Nephron progenitor cell (in vitro differentiated cells): Measurements from ENCODE around the gene EMID1.

Experiments used
- DNase-seq: peaks from one replicate; pipeline ENCODE4 v3.0.0; 2021
- H3K27ac Mint-ChIP-seq: 2 replicates; pipeline ENCODE4 v1.8.0; 2021; ENCODE audit warnings: mild to moderate bottlenecking, moderate library complexity, mixed read lengths
- H3K27me3 Mint-ChIP-seq: 2 replicates; pipeline ENCODE4 v1.8.0; 2021; ENCODE audit warnings: mild to moderate bottlenecking, low read depth, mixed read lengths; ENCODE audit not compliant: poor library complexity
- H3K36me3 Mint-ChIP-seq: 2 replicates; pipeline ENCODE4 v1.8.0; 2021; ENCODE audit warnings: low read depth, mixed read lengths
- H3K4me1 Mint-ChIP-seq: 2 replicates; pipeline ENCODE4 v1.8.0; 2021; ENCODE audit warnings: mixed read lengths
- H3K4me3 Mint-ChIP-seq: 2 replicates; pipeline ENCODE4 v1.8.0; 2021; ENCODE audit warnings: mild to moderate bottlenecking, moderate library complexity, mixed read lengths
- H3K9me3 Mint-ChIP-seq: 2 replicates; pipeline ENCODE4 v1.8.0; 2021; ENCODE audit warnings: mild to moderate bottlenecking, moderate library complexity, mixed read lengths
- CTCF ChIP-seq: fragments of 200-600 bp; sonication (generic); IDR thresholded peaks from 2 replicates; pipeline ENCODE4 v1.5.0; 2021; ENCODE audit warnings: antibody characterized with exemption

EMID1 gene

GRCh38 chr22:29214232-29214631 is 8.5 kb downstream of the EMID1 start:
- no peak overlapping the region for H3K4me3 Mint-ChIP-seq
- peak overlapping the region; percentile 91 for H3K27ac Mint-ChIP-seq
- H3K9me3 Mint-ChIP-seq = no peaks in the 10 kb centered on the region
- H3K36me3 Mint-ChIP-seq = peaks cover 5% of the 10 kb centered on the region
- DNase-seq = no peak
- peaks cover 59% of the 10 kb centered on the region for H3K4me1 Mint-ChIP-seq
- peaks cover 8% of the 10 kb centered on the region for H3K27me3 Mint-ChIP-seq
- no peak for TF ChIP-seq CTCF

- H3K4me3 Mint-ChIP-seq = no peak overlapping the region
- DNase-seq = no peak
Measured at GRCh38 chr22:29215012-29215860, 9.5 kb downstream of the EMID1 start.

GRCh38 chr22:29216011-29216872 is 10.5 kb downstream of the EMID1 start:
- DNase-seq = no peak
- Mint-ChIP-seq H3K27me3 (peaks cover 8% of the 10 kb centered on the region), H3K4me1 (peaks cover 55% of the 10 kb centered on the region), H3K27ac (no peak overlapping the region), H3K4me3 (no peak overlapping the region), H3K36me3 (peaks cover 18% of the 10 kb centered on the region), H3K9me3 (no peaks in the 10 kb centered on the region)
- TF ChIP-seq CTCF = no peak

More at GRCh38 chr22:29215012-29215860, 9.5 kb downstream of the EMID1 start:
- TF ChIP-seq CTCF = no peak
- H3K27me3 Mint-ChIP-seq = peaks cover 8% of the 10 kb centered on the region
- peaks cover 58% of the 10 kb centered on the region for H3K4me1 Mint-ChIP-seq
- H3K9me3 Mint-ChIP-seq = no peaks in the 10 kb centered on the region
- H3K36me3 Mint-ChIP-seq = peaks cover 10% of the 10 kb centered on the region
- H3K27ac Mint-ChIP-seq = peak overlapping the region; percentile 68

GRCh38 chr22:29216873-29217666 is 11.4 kb downstream of the EMID1 start:
- no peak overlapping the region for H3K27ac Mint-ChIP-seq
- H3K4me1 Mint-ChIP-seq = peaks cover 49% of the 10 kb centered on the region
- DNase-seq = no peak
- peaks cover 18% of the 10 kb centered on the region for H3K36me3 Mint-ChIP-seq
- TF ChIP-seq CTCF = no peak
- no peak overlapping the region for H3K4me3 Mint-ChIP-seq
- H3K9me3 Mint-ChIP-seq = no peaks in the 10 kb centered on the region
- H3K27me3 Mint-ChIP-seq = peaks cover 8% of the 10 kb centered on the region

GRCh38 chr22:29217827-29218757 is 12.4 kb downstream of the EMID1 start:
- no peak for TF ChIP-seq CTCF
- Mint-ChIP-seq H3K9me3 (no peaks in the 10 kb centered on the region), H3K4me1 (peaks cover 46% of the 10 kb centered on the region), H3K4me3 (no peak overlapping the region), H3K27ac (no peak overlapping the region), H3K27me3 (peaks cover 8% of the 10 kb centered on the region), H3K36me3 (peaks cover 18% of the 10 kb centered on the region)
- DNase-seq = no peak
